Rectal smooth muscle tissue (tissue), 1 donor: ENCODE measurements around the gene SMARCD1.
"Not testable (repeated sequence)": the region's sequence is repeated elsewhere in the genome, so short reads cannot be mapped to it uniquely, and the experiment has no call there.

Experiments
- H3K27ac ChIP-seq: one replicate; pipeline ENCODE4 v1.7.0; 2013; ENCODE audit warnings: low read depth, low read length, inconsistent platforms
- H3K27me3 ChIP-seq: one replicate; pipeline ENCODE4 v1.7.0; 2013; ENCODE audit warnings: low read length; ENCODE audit not compliant: control insufficient read depth, insufficient read depth
- H3K36me3 ChIP-seq: one replicate; pipeline ENCODE4 v1.7.0; 2013; ENCODE audit warnings: low read length; ENCODE audit not compliant: control insufficient read depth, insufficient read depth
- H3K4me1 ChIP-seq: one replicate; pipeline ENCODE4 v1.7.0; 2013; ENCODE audit warnings: low read length; ENCODE audit not compliant: control insufficient read depth, insufficient read depth
- H3K4me3 ChIP-seq: one replicate; pipeline ENCODE4 v1.7.0; 2013; ENCODE audit warnings: low read length
- H3K9ac ChIP-seq: one replicate; pipeline ENCODE4 v1.7.0; 2013; ENCODE audit warnings: low read length

SMARCD1 gene

GRCh38 chr12:50073206-50073605 lies 11.9 kb upstream of the SMARCD1 start:
- no peak overlapping the region for H3K4me3 ChIP-seq
- H3K36me3 ChIP-seq, result no peaks in the 10 kb centered on the region
- H3K27ac ChIP-seq, result no peak overlapping the region
- no peaks in the 10 kb centered on the region for H3K4me1 ChIP-seq
- H3K27me3 ChIP-seq, result no peaks in the 10 kb centered on the region
- no peak overlapping the region for H3K9ac ChIP-seq

GRCh38 chr12:50073712-50074111 lies 11.4 kb upstream of the SMARCD1 start:
- no peaks in the 10 kb centered on the region for H3K36me3 ChIP-seq
- no peak overlapping the region for H3K4me3 ChIP-seq
- H3K4me1 ChIP-seq, result no peaks in the 10 kb centered on the region
- H3K27ac ChIP-seq, result no peak overlapping the region
- H3K9ac ChIP-seq, result no peak overlapping the region
- H3K27me3 ChIP-seq, result no peaks in the 10 kb centered on the region

- no peak overlapping the region for H3K4me3 ChIP-seq
- H3K27me3 ChIP-seq, result no peaks in the 10 kb centered on the region
- H3K4me1 ChIP-seq, result no peaks in the 10 kb centered on the region
- no peaks in the 10 kb centered on the region for H3K36me3 ChIP-seq
- H3K9ac ChIP-seq, result no peak overlapping the region
- H3K27ac ChIP-seq, result no peak overlapping the region
Observed at GRCh38 chr12:50074936-50075807, 10.0 kb upstream of the SMARCD1 start.

- no peaks in the 10 kb centered on the region for H3K27me3 ChIP-seq
- H3K27ac ChIP-seq, result no peak overlapping the region
- H3K36me3 ChIP-seq, result no peaks in the 10 kb centered on the region
- H3K4me1 ChIP-seq, result no peaks in the 10 kb centered on the region
- no peak overlapping the region for H3K9ac ChIP-seq
- H3K4me3 ChIP-seq, result no peak overlapping the region
Observed at GRCh38 chr12:50075808-50076170, 9.4 kb upstream of the SMARCD1 start.

GRCh38 chr12:50077099-50077498 lies 8.0 kb upstream of the SMARCD1 start:
- H3K4me3 ChIP-seq, result no peak overlapping the region
- no peak overlapping the region for H3K9ac ChIP-seq
- no peaks in the 10 kb centered on the region for H3K27me3 ChIP-seq
- H3K4me1 ChIP-seq, result no peaks in the 10 kb centered on the region
- no peaks in the 10 kb centered on the region for H3K36me3 ChIP-seq
- no peak overlapping the region for H3K27ac ChIP-seq

GRCh38 chr12:50078281-50078680 lies 6.9 kb upstream of the SMARCD1 start:
- no peak overlapping the region for H3K4me3 ChIP-seq
- H3K27ac ChIP-seq, result no peak overlapping the region
- no peaks in the 10 kb centered on the region for H3K27me3 ChIP-seq
- H3K4me1 ChIP-seq, result no peaks in the 10 kb centered on the region
- H3K9ac ChIP-seq, result no peak overlapping the region
- no peaks in the 10 kb centered on the region for H3K36me3 ChIP-seq

- Histone ChIP-seq H3K9ac (no peak overlapping the region), H3K27me3 (no peaks in the 10 kb centered on the region), H3K4me3 (no peak overlapping the region), H3K27ac (no peak overlapping the region), H3K36me3 (no peaks in the 10 kb centered on the region), H3K4me1 (no peaks in the 10 kb centered on the region)
Observed at GRCh38 chr12:50079771-50080170, 5.4 kb upstream of the SMARCD1 start.

GRCh38 chr12:50081096-50081808 lies 3.9 kb upstream of the SMARCD1 start:
- Histone ChIP-seq H3K4me1 (no peaks in the 10 kb centered on the region), H3K4me3 (no peak overlapping the region), H3K36me3 (no peaks in the 10 kb centered on the region), H3K9ac (no peak overlapping the region), H3K27ac (no peak overlapping the region), H3K27me3 (no peaks in the 10 kb centered on the region)

- Histone ChIP-seq H3K27me3 (no peaks in the 10 kb centered on the region), H3K4me1 (no peaks in the 10 kb centered on the region), H3K9ac (no peak overlapping the region), H3K27ac (no peak overlapping the region), H3K4me3 (no peak overlapping the region), H3K36me3 (peaks cover 6% of the 10 kb centered on the region)
Observed at GRCh38 chr12:50082644-50083043, 2.5 kb upstream of the SMARCD1 start.

- Histone ChIP-seq H3K36me3 (peaks cover 6% of the 10 kb centered on the region), H3K27me3 (no peaks in the 10 kb centered on the region), H3K4me3 (no peak overlapping the region), H3K27ac (no peak overlapping the region), H3K4me1 (no peaks in the 10 kb centered on the region), H3K9ac (no peak overlapping the region)
Observed at GRCh38 chr12:50083301-50083700, 1.8 kb upstream of the SMARCD1 start.

GRCh38 chr12:50084409-50084774 lies 750 bp upstream of the SMARCD1 start:
- not testable (repeated sequence) for H3K36me3 ChIP-seq, H3K27me3 ChIP-seq, H3K4me1 ChIP-seq
- Histone ChIP-seq H3K9ac (peak overlapping the region; percentile 45), H3K27ac (peak overlapping the region; percentile 93), H3K4me3 (peak overlapping the region; percentile 57)

GRCh38 chr12:50085615-50086072 lies 502 bp downstream of the SMARCD1 start:
- no peak overlapping the region for H3K9ac ChIP-seq

More at GRCh38 chr12:50085615-50086072, 502 bp downstream of the SMARCD1 start:
- Histone ChIP-seq H3K4me3 (peak overlapping the region; percentile 65), H3K36me3 (peaks cover 14% of the 10 kb centered on the region), H3K27ac (peak overlapping the region; percentile 93), H3K4me1 (no peaks in the 10 kb centered on the region), H3K27me3 (no peaks in the 10 kb centered on the region)
